CD14-positive monocyte (primary cell): Measurements from ENCODE around the gene VPS72. TPM values are rescaled to one million over a fixed set of nuclear protein-coding genes. Genes with fewer than 3 reads are reported as not detected.

Experiments
- DNase-seq, 3 donors: peaks; one replicate each; pipeline ENCODE4 v3.0.0-alpha.2; 2011 to 2022
- H2AFZ ChIP-seq: 2 replicates; pipeline ENCODE4 v1.6.0; 2012; ENCODE audit warnings: mild to moderate bottlenecking, low read depth, low read length, inconsistent platforms; ENCODE audit not compliant: insufficient read depth, poor library complexity, severe bottlenecking
- H3K27ac ChIP-seq, 2 donors: 1 replicate in 1 of 2; 2 replicates in 1 of 2; pipeline ENCODE4 v1.5.1; 2012 to 2013; ENCODE audit warnings: low read length in 2 of 2, control low read depth in 1 of 2, inconsistent platforms in 1 of 2, low read depth in 1 of 2, mild to moderate bottlenecking in 1 of 2
- H3K27me3 ChIP-seq, 2 donors: one replicate each; pipeline versions ENCODE4 v1.6.0 to v1.6.1; 2011 to 2013; ENCODE audit warnings: low read length in 2 of 2; ENCODE audit not compliant: control insufficient read depth in 2 of 2, insufficient read depth in 2 of 2
- H3K36me3 ChIP-seq, 2 donors: replicated peaks in 1 of 2; 1 replicate in 1 of 2; 2 replicates in 1 of 2; pipeline versions ENCODE4 v1.5.1 to v1.6.1; 2012 to 2013; ENCODE audit warnings: low read length in 2 of 2, control low read depth in 1 of 2, inconsistent platforms in 1 of 2, mild to moderate bottlenecking in 1 of 2; ENCODE audit not compliant: insufficient read depth in 2 of 2, control insufficient read depth in 1 of 2
- H3K4me1 ChIP-seq, 2 donors: 1 replicate in 1 of 2; 2 replicates in 1 of 2; pipeline versions ENCODE4 v1.5.1 to v1.6.1; 2012 to 2013; ENCODE audit warnings: low read length in 2 of 2, control low read depth in 1 of 2, inconsistent platforms in 1 of 2, mild to moderate bottlenecking in 1 of 2, moderate library complexity in 1 of 2; ENCODE audit not compliant: insufficient read depth in 2 of 2, control insufficient read depth in 1 of 2
- H3K4me2 ChIP-seq: replicated peaks from 2 replicates; pipeline ENCODE3; 2012; ENCODE audit warnings: low read length, moderate library complexity, mild to moderate bottlenecking; ENCODE audit not compliant: poor library complexity, severe bottlenecking; ENCODE audit errors: extremely low read depth
- H3K4me3 ChIP-seq, 3 experiments: fragments of 200-600 bp in 1 of 3; sonication (generic) in 1 of 3; replicated peaks in 1 of 3; 1 replicate in 2 of 3; 2 replicates in 1 of 3; pipeline ENCODE4 v1.5.1; 2011 to 2013; ENCODE audit warnings: low read length in 3 of 3, mild to moderate bottlenecking in 3 of 3, control low read depth in 2 of 3, low read depth in 2 of 3, inconsistent platforms in 1 of 3, moderate library complexity in 1 of 3
- H3K79me2 ChIP-seq: 2 replicates; pipeline ENCODE4 v1.6.0; 2012; ENCODE audit warnings: mild to moderate bottlenecking, control low read depth, inconsistent platforms, low read length, moderate library complexity; ENCODE audit not compliant: insufficient read depth
- H3K9ac ChIP-seq: 2 replicates; pipeline ENCODE4 v1.6.0; 2017; ENCODE audit warnings: low read length, mild to moderate bottlenecking; ENCODE audit not compliant: insufficient read depth, poor library complexity, severe bottlenecking
- H3K9me3 ChIP-seq, 2 donors: replicated peaks in 1 of 2; 1 replicate in 1 of 2; 2 replicates in 1 of 2; pipeline versions ENCODE4 v1.5.1 to v1.6.1; 2012 to 2013; ENCODE audit warnings: low read length in 2 of 2, control low read depth in 1 of 2; ENCODE audit not compliant: control insufficient read depth in 1 of 2, insufficient read depth in 1 of 2
- H4K20me1 ChIP-seq: 2 replicates; pipeline ENCODE4 v1.6.0; 2012; ENCODE audit warnings: mild to moderate bottlenecking, low read length, control low read depth, moderate library complexity; ENCODE audit not compliant: insufficient read depth
- H3K27ac Mint-ChIP-seq, 7 donors: one replicate each; pipeline ENCODE4 v1.8.0; 2020; ENCODE audit warnings: mild to moderate bottlenecking in 7 of 7, mixed read lengths in 7 of 7, moderate library complexity in 6 of 7, inconsistent platforms in 2 of 7
- H3K27me3 Mint-ChIP-seq, 3 donors: one replicate each; pipeline ENCODE4 v1.8.0; 2021 to 2022; ENCODE audit warnings: low read depth in 3 of 3, mild to moderate bottlenecking in 3 of 3, mixed read lengths in 3 of 3, moderate library complexity in 3 of 3, inconsistent platforms in 1 of 3
- H3K36me3 Mint-ChIP-seq, 2 donors: one replicate each; pipeline ENCODE4 v1.8.0; 2020; ENCODE audit warnings: mixed read lengths in 2 of 2, inconsistent platforms in 1 of 2, mild to moderate bottlenecking in 1 of 2
- H3K4me1 Mint-ChIP-seq: one replicate; pipeline ENCODE4 v1.8.0; 2020; ENCODE audit warnings: mild to moderate bottlenecking, mixed read lengths
- H3K4me3 Mint-ChIP-seq, 2 donors: one replicate each; pipeline ENCODE4 v1.8.0; 2020; ENCODE audit warnings: mild to moderate bottlenecking in 2 of 2, mixed read lengths in 2 of 2, moderate library complexity in 1 of 2
- H3K9me3 Mint-ChIP-seq, 7 donors: one replicate each; pipeline ENCODE4 v1.8.0; 2020 to 2022; ENCODE audit warnings: mixed read lengths in 7 of 7, mild to moderate bottlenecking in 6 of 7, moderate library complexity in 6 of 7, inconsistent platforms in 2 of 7
- WGBS: methylation state at CpG from one replicate; pipeline ENCODE4 v1.1.5; 2013; ENCODE audit warnings: missing lambda C conversion rate; ENCODE audit not compliant: insufficient coverage; 5-methylcytosine and 5-hydroxymethylcytosine counted together
- intact Hi-C, 2 donors: fragments of 100-400 bp; cut with micrococcal nuclease; formaldehyde crosslinking; loops; one replicate each; pipeline versions ENCODE4 v1.15.0 to v1.15.1; 2023
- polyA plus RNA-seq, 3 donors: library from polyadenylated mRNA; depleted of rRNA in 1 of 3; unstranded in 2 of 3; stranded (reverse) in 1 of 3; fragments of 300-500 nt in 2 of 3; fragments of >200 nt in 1 of 3; fragmentation: Illumina TruSeq in 2 of 3; gene quantifications; 1 replicate in 2 of 3; 2 replicates in 1 of 3; pipeline ENCODE4 v1.2.3, GENCODE V29; 2012 to 2021
- TF ChIP-seq, protein P1 (sequence below): fragments of 200-600 bp; IDR thresholded peaks from one replicate; pipeline ENCODE4 v1.8.0; 2022; ENCODE audit warnings: antibody characterized with exemption, mild to moderate bottlenecking

The VPS72 gene
- polyA plus RNA-seq, 3 donors: 30.4 to 43.3 (median 37.7) TPM

DNA sequence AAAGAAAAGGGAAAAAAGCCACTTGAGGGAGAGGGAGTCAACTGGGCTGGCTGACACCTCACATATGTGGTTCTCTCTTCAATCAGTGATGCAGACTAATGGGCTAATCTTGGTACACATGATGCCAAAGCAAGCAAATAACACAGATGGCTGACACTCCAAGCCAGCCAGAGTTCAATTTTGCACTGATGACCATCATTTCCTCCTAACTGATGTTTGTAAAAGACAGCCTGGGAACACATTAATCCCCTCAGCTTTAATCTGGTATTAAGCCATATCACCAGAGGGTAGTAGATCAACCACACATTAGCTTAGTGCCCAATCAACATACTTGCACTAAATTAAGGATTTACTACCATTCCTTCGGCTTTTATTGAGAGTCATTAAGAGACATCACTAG lies 2.8 kb downstream of the VPS72 start:
- peaks cover 0 to 4% (median 3%) of the 10 kb centered on the region in 3 donors for H3K27me3 Mint-ChIP-seq
- TF ChIP-seq, protein P1, sequence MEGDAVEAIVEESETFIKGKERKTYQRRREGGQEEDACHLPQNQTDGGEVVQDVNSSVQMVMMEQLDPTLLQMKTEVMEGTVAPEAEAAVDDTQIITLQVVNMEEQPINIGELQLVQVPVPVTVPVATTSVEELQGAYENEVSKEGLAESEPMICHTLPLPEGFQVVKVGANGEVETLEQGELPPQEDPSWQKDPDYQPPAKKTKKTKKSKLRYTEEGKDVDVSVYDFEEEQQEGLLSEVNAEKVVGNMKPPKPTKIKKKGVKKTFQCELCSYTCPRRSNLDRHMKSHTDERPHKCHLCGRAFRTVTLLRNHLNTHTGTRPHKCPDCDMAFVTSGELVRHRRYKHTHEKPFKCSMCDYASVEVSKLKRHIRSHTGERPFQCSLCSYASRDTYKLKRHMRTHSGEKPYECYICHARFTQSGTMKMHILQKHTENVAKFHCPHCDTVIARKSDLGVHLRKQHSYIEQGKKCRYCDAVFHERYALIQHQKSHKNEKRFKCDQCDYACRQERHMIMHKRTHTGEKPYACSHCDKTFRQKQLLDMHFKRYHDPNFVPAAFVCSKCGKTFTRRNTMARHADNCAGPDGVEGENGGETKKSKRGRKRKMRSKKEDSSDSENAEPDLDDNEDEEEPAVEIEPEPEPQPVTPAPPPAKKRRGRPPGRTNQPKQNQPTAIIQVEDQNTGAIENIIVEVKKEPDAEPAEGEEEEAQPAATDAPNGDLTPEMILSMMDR: no peak
- no peaks in the 10 kb centered on the region for H4K20me1 ChIP-seq
- H3K27me3 ChIP-seq: no peaks in the 10 kb centered on the region
- H3K9me3 ChIP-seq: no peaks in the 10 kb centered on the region
- H3K27ac Mint-ChIP-seq: no peak overlapping the region
- H3K27ac ChIP-seq: no peak overlapping the region
- DNase-seq: no peak
- H3K4me3 Mint-ChIP-seq: no peak overlapping the region
- H3K36me3 Mint-ChIP-seq: peaks cover 39 to 44% of the 10 kb centered on the region in 2 donors
- peaks cover 37% of the 10 kb centered on the region for H3K79me2 ChIP-seq
- intact Hi-C loops: loop anchor here in 1 of 2 donors (5.0 kb wide), 1 partner anchor 160 kb away; the partner anchor contains the start of gene RFX5
- no peak overlapping the region for H3K9ac ChIP-seq
- H3K4me1 ChIP-seq: peaks cover 18 to 23% of the 10 kb centered on the region in 2 donors
- no peak overlapping the region for H2AFZ ChIP-seq
- no CpG with 5 or more reads among the region's 1 CpG for WGBS
- no peak overlapping the region for H3K4me3 ChIP-seq
- no peak overlapping the region for H3K4me2 ChIP-seq
- H3K4me1 Mint-ChIP-seq: peaks cover 27% of the 10 kb centered on the region
- peaks cover 0 to 3% (median 0%) of the 10 kb centered on the region in 7 donors for H3K9me3 Mint-ChIP-seq
- peaks cover 34 to 39% of the 10 kb centered on the region in 2 donors for H3K36me3 ChIP-seq

DNA sequence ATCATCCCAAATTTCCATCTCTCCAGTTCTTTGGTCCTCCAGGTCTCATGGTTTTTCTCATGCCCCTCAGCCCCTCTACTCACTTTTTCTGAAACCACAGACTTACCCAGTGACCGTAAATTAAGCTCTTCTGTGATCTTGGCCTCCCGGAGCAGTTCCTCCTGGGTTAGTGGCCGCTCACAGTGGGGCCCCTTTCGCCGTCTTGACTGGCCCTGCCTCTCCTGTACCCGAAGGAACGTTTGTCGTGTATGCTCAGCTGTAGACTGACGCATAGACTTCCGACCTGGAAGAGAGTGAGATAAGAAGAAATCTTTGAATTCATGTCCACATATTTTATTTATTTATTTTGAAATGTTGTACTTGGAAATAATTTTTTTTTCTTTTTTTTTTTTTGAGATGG lies 5.8 kb downstream of the VPS72 start:
- 100% methylated on average over 2 of the region's 10 CpGs for WGBS
- Mint-ChIP-seq H3K27ac (peak overlapping the region in 2 of 7 donors; percentile 14 to 51), H3K4me3 (no peak overlapping the region), H3K4me1 (peaks cover 16% of the 10 kb centered on the region), H3K9me3 (peaks cover 0 to 2% (median 0%) of the 10 kb centered on the region in 7 donors), H3K27me3 (peaks cover 0 to 2% (median 2%) of the 10 kb centered on the region in 3 donors), H3K36me3 (peaks cover 62 to 74% of the 10 kb centered on the region in 2 donors)
- Histone ChIP-seq H3K27ac (no peak overlapping the region), H3K36me3 (peaks cover 63 to 68% of the 10 kb centered on the region in 2 donors), H2AFZ (no peak overlapping the region), H3K4me2 (no peak overlapping the region), H3K27me3 (no peaks in the 10 kb centered on the region), H4K20me1 (no peaks in the 10 kb centered on the region), H3K4me1 (peaks cover 8 to 12% of the 10 kb centered on the region in 2 donors), H3K9ac (no peak overlapping the region), H3K4me3 (no peak overlapping the region), H3K9me3 (no peaks in the 10 kb centered on the region), H3K79me2 (peaks cover 28% of the 10 kb centered on the region)
- TF ChIP-seq, protein P1: no peak
- intact Hi-C loops: no loop called here
- no peak for DNase-seq
